Body of pancreas (tissue), 4 donors: Measurements from ENCODE around the gene SERPINE3.

Source experiments
- POLR2A ChIP-seq, 3 donors: fragments of 450-650 bp; IDR thresholded peaks; one replicate each; pipeline ENCODE4 v1.6.1; 2016; ENCODE audit warnings: antibody characterized with exemption in 3 of 3, mild to moderate bottlenecking in 2 of 3
- TF ChIP-seq, protein P1 (sequence below), 7 experiments: fragments of 450-650 bp in 4 of 7; fragments of 200-600 bp in 3 of 7; sonication (generic) in 3 of 7; IDR thresholded peaks; one replicate each; pipeline ENCODE4 v1.5.1; 2016 to 2019; ENCODE audit warnings: antibody characterized with exemption in 7 of 7

DNA sequence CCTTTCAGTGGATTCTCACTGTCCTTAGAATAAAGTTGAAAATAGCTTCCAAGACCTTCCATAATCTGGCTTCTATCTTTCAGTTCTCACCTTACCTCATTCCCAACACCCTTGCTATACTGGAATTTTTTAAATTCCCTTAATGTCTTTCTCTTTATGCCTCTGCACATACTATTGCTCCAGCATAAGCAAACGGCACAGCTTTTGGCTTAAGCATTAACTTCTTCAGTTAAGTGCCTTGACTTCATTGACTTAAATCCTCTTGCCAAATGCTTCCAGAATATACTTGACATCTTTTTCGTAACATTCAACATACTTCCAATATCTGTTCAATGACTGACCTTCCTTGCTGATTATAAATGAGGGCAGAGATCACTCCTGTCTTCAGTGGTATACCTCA, 34.0 kb downstream of the SERPINE3 start:
- TF ChIP-seq, protein P1, sequence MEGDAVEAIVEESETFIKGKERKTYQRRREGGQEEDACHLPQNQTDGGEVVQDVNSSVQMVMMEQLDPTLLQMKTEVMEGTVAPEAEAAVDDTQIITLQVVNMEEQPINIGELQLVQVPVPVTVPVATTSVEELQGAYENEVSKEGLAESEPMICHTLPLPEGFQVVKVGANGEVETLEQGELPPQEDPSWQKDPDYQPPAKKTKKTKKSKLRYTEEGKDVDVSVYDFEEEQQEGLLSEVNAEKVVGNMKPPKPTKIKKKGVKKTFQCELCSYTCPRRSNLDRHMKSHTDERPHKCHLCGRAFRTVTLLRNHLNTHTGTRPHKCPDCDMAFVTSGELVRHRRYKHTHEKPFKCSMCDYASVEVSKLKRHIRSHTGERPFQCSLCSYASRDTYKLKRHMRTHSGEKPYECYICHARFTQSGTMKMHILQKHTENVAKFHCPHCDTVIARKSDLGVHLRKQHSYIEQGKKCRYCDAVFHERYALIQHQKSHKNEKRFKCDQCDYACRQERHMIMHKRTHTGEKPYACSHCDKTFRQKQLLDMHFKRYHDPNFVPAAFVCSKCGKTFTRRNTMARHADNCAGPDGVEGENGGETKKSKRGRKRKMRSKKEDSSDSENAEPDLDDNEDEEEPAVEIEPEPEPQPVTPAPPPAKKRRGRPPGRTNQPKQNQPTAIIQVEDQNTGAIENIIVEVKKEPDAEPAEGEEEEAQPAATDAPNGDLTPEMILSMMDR (IDR thresholded peaks at IDR 0.05): no peak
- TF ChIP-seq POLR2A (IDR thresholded peaks at IDR 0.05): no peak
